Activated naive CD4-positive, alpha-beta T cell treated with anti-CD3 and anti-CD28 coated beads, Interleukin-2, amount 50 U/mL, for 24 hours (primary cell): ENCODE data around the gene GPR63.

Experiments used
- H3K27ac Mint-ChIP-seq: one replicate; pipeline ENCODE4 v1.8.0; 2021; ENCODE audit warnings: mild to moderate bottlenecking, mixed read lengths
- H3K27me3 Mint-ChIP-seq: one replicate; pipeline ENCODE4 v1.8.0; 2021; ENCODE audit warnings: mixed read lengths
- H3K36me3 Mint-ChIP-seq: one replicate; pipeline ENCODE4 v1.8.0; 2021; ENCODE audit warnings: mixed read lengths
- H3K4me1 Mint-ChIP-seq: one replicate; pipeline ENCODE4 v1.8.0; 2021; ENCODE audit warnings: mixed read lengths
- H3K4me3 Mint-ChIP-seq: one replicate; pipeline ENCODE4 v1.8.0; 2021; ENCODE audit warnings: mild to moderate bottlenecking, mixed read lengths
- H3K9me3 Mint-ChIP-seq: one replicate; pipeline ENCODE4 v1.8.0; 2021; ENCODE audit warnings: mixed read lengths

Gene GPR63

DNA sequence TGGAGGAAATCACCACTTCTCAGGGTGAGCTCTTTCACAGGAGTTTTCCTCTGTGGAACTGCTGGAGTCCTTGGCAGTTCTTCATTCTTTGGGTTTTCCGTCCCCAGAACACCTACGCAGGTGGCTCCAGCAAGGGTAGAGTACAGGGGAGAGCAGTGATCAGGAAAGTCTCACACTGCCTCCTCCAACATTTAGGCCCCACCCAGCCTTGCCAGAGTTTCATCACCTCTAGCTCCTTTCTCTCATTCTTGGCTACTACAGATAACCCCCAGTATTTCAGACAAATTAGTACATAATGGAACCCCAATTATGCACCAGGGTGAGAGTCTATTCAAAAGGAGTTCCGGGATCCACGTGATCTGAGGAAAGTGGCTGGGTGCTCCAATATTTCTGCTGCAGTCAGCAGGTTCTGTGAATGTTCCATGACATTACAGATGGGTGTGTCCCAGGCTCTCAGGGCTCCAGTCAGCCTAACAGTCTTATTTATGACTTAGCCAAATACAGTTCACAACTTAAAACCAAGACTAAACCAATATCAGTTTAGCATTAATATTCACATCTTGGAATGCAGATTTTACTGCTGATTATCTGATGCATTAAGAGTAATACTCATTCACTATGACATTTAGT lies 44.6 kb downstream of the GPR63 start:
- Mint-ChIP-seq H3K36me3 (no peaks in the 10 kb centered on the region), H3K27ac (no peak overlapping the region), H3K4me3 (no peak overlapping the region), H3K27me3 (peaks cover 2% of the 10 kb centered on the region), H3K4me1 (no peaks in the 10 kb centered on the region), H3K9me3 (no peaks in the 10 kb centered on the region)

GRCh38 chr6:96789871-96790270 lies 47.4 kb downstream of the GPR63 start:
- no peak overlapping the region for H3K4me3 Mint-ChIP-seq
- no peak overlapping the region for H3K27ac Mint-ChIP-seq
- H3K36me3 Mint-ChIP-seq = no peaks in the 10 kb centered on the region
- no peaks in the 10 kb centered on the region for H3K27me3 Mint-ChIP-seq
- H3K9me3 Mint-ChIP-seq = no peaks in the 10 kb centered on the region
- H3K4me1 Mint-ChIP-seq = no peaks in the 10 kb centered on the region

DNA sequence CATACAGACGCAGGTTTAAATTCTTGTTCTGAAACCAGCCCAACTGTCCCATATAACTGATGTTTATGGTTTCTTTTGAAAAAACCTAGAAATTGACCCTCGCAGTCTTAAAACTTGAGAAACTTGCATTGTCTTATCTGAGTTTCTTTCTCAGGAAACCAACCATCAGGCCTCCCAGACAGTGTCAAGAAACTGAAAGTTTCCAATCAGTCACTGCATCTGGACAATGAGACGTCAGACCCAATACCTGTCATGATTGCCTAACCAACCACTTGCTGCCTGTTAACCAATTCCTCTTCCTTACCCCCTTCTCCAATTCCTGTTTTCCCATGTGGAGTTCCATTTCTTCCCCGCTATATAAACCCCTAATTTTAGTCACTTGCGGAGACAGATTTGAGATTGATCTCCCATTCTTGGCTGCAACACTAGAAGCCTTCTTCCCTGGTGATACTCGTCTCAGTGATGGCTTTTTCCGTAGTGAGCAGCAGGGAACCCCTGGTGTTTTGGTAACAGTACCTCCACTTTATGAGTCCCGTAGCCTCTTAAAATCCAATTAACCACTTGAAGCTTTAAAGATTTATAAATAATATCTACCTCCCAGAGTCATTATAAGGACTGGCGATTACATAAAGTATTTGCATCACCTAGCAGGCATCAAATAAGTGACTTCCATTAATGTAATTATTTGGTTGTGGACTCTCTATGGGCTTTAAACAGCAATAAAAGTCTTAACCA lies 49.3 kb downstream of the GPR63 start:
- Mint-ChIP-seq H3K27ac (no peak overlapping the region), H3K36me3 (no peaks in the 10 kb centered on the region), H3K9me3 (no peaks in the 10 kb centered on the region), H3K4me1 (no peaks in the 10 kb centered on the region), H3K27me3 (no peaks in the 10 kb centered on the region), H3K4me3 (no peak overlapping the region)

DNA sequence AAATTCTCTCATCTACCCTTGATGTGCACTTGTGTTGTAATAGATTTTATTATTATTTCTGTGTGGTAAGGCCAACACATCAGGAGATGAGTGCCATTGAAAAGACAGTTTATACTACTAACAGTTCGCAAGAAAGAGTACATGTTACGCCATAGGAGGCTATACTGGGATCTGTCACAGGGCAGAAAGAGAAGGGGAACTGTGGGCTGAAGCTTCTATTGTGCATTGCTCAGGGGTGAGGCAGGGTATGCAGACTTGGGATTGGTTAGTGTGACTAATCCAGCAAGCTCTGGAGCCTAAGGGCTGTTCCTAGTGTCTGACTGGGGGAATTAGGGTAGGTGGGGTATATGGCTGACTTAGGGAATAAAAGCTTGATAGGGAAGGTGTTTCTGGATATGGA lies 50.9 kb downstream of the GPR63 start:
- Mint-ChIP-seq H3K4me3 (no peak overlapping the region), H3K36me3 (no peaks in the 10 kb centered on the region), H3K27ac (no peak overlapping the region), H3K4me1 (no peaks in the 10 kb centered on the region), H3K9me3 (no peaks in the 10 kb centered on the region), H3K27me3 (no peaks in the 10 kb centered on the region)

GRCh38 chr6:96784650-96785049 lies 52.6 kb downstream of the GPR63 start:
- Mint-ChIP-seq H3K9me3 (no peaks in the 10 kb centered on the region), H3K27me3 (peaks cover 3% of the 10 kb centered on the region), H3K36me3 (no peaks in the 10 kb centered on the region), H3K4me3 (no peak overlapping the region), H3K4me1 (no peaks in the 10 kb centered on the region), H3K27ac (no peak overlapping the region)

- H3K4me1 Mint-ChIP-seq = no peaks in the 10 kb centered on the region
- no peaks in the 10 kb centered on the region for H3K36me3 Mint-ChIP-seq
- no peak overlapping the region for H3K4me3 Mint-ChIP-seq
- peaks cover 9% of the 10 kb centered on the region for H3K27me3 Mint-ChIP-seq
- no peak overlapping the region for H3K27ac Mint-ChIP-seq
- H3K9me3 Mint-ChIP-seq = no peaks in the 10 kb centered on the region
These were observed 54.0 kb downstream of the GPR63 start for GRCh38 chr6:96783307-96783706.

- H3K4me3 Mint-ChIP-seq = no peak overlapping the region
- H3K4me1 Mint-ChIP-seq = no peaks in the 10 kb centered on the region
- H3K36me3 Mint-ChIP-seq = no peaks in the 10 kb centered on the region
- no peak overlapping the region for H3K27ac Mint-ChIP-seq
- peaks cover 11% of the 10 kb centered on the region for H3K27me3 Mint-ChIP-seq
- no peaks in the 10 kb centered on the region for H3K9me3 Mint-ChIP-seq
These were observed 55.7 kb downstream of the GPR63 start for GRCh38 chr6:96781557-96781956.

GRCh38 chr6:96777113-96777512 lies 60.2 kb downstream of the GPR63 start:
- Mint-ChIP-seq H3K27me3 (peaks cover 13% of the 10 kb centered on the region), H3K4me1 (no peaks in the 10 kb centered on the region), H3K27ac (no peak overlapping the region), H3K9me3 (no peaks in the 10 kb centered on the region), H3K4me3 (no peak overlapping the region), H3K36me3 (no peaks in the 10 kb centered on the region)

- Mint-ChIP-seq H3K9me3 (no peaks in the 10 kb centered on the region), H3K4me1 (no peaks in the 10 kb centered on the region), H3K36me3 (no peaks in the 10 kb centered on the region), H3K27ac (no peak overlapping the region), H3K27me3 (peaks cover 13% of the 10 kb centered on the region), H3K4me3 (no peak overlapping the region)
These were observed 61.4 kb downstream of the GPR63 start for GRCh38 chr6:96775727-96776400.

DNA sequence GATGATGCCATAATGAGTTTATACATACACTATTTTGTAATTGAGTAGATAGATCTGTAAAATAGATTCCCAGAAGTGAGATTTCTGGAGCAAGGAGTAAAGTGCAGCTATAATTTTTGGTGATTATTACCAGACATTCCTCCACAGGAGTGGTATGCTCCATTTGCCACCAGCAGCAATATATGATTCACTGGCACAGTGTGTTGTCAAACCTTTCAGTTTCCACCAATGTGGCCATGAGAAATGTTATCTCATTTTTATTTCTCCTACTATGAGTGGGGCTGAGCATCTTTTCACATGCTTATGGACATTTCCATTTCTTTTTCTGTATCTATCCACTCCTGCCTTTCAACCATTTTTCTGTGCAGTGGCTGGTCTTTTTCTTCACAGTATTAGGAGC lies 70.5 kb downstream of the GPR63 start:
- H3K4me1 Mint-ChIP-seq = no peaks in the 10 kb centered on the region
- H3K9me3 Mint-ChIP-seq = peaks cover 6% of the 10 kb centered on the region
- H3K27ac Mint-ChIP-seq = no peak overlapping the region
- peaks cover 19% of the 10 kb centered on the region for H3K27me3 Mint-ChIP-seq
- no peak overlapping the region for H3K4me3 Mint-ChIP-seq
- H3K36me3 Mint-ChIP-seq = peaks cover 3% of the 10 kb centered on the region

DNA sequence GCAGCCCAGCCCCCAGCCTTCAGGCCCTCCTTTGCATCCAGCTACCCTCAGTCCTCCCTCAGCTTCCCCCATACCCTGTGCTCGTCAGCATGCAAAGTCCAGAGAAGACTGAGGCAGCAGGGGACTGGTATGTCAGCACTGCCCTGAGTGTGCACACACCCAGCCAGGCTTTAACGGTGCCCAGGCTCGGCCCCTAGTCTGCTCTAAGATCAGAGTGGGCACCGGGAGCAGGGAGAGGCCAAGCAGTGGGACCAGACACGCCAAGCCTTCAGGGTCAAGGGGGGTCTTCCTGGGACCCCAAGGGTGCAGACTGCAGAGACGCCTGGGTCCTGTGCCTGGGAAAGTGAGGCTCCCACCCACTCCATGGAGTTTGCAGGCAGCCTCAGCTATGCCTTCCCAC lies 74.7 kb downstream of the GPR63 start:
- Mint-ChIP-seq H3K27ac (no peak overlapping the region), H3K36me3 (no peaks in the 10 kb centered on the region), H3K27me3 (peaks cover 5% of the 10 kb centered on the region), H3K4me3 (no peak overlapping the region), H3K4me1 (no peaks in the 10 kb centered on the region), H3K9me3 (no peaks in the 10 kb centered on the region)

GRCh38 chr6:96761794-96762193 lies 75.5 kb downstream of the GPR63 start:
- Mint-ChIP-seq H3K36me3 (no peaks in the 10 kb centered on the region), H3K27me3 (peaks cover 7% of the 10 kb centered on the region), H3K27ac (no peak overlapping the region), H3K9me3 (no peaks in the 10 kb centered on the region), H3K4me1 (no peaks in the 10 kb centered on the region), H3K4me3 (no peak overlapping the region)

DNA sequence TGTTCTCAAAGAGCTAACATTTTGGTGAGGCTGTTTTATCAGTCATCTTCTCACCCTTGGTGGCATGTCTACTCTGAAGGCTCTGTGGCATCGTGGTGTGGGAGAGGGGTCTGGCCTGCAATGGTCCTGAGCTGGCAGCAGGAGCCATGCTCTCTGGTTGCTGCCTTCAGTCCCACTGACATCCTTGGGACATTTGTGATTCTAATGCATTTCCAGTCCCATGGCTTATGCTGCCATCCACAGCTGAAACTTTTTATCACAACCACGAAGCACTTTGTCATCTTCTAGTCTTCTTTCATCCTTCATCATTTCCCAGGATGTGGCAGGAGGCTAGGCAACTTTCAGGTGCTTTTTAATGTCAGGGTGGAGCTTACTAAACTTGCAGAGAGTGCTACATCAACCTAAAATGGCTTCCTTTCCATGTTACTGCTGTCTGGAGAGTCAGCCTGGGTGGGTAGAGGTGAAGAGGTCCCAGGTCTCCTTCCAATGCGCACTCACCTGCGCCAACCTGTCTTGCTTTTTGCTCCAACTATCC lies 77.1 kb downstream of the GPR63 start:
- Mint-ChIP-seq H3K36me3 (no peaks in the 10 kb centered on the region), H3K9me3 (no peaks in the 10 kb centered on the region), H3K27me3 (peaks cover 6% of the 10 kb centered on the region), H3K27ac (no peak overlapping the region), H3K4me3 (no peak overlapping the region), H3K4me1 (no peaks in the 10 kb centered on the region)

- Mint-ChIP-seq H3K27me3 (peaks cover 24% of the 10 kb centered on the region), H3K4me1 (no peaks in the 10 kb centered on the region), H3K27ac (no peak overlapping the region), H3K9me3 (no peaks in the 10 kb centered on the region), H3K4me3 (no peak overlapping the region), H3K36me3 (no peaks in the 10 kb centered on the region)
These were observed 82.2 kb downstream of the GPR63 start for GRCh38 chr6:96755096-96755495.

GRCh38 chr6:96749891-96750290 lies 87.4 kb downstream of the GPR63 start:
- no peaks in the 10 kb centered on the region for H3K36me3 Mint-ChIP-seq
- H3K27ac Mint-ChIP-seq = no peak overlapping the region
- H3K4me1 Mint-ChIP-seq = no peaks in the 10 kb centered on the region
- no peaks in the 10 kb centered on the region for H3K9me3 Mint-ChIP-seq
- peaks cover 24% of the 10 kb centered on the region for H3K27me3 Mint-ChIP-seq
- no peak overlapping the region for H3K4me3 Mint-ChIP-seq
